ENCODE results near the gene YEATS2. TPM values are rescaled to one million over a fixed set of nuclear protein-coding genes. Genes with fewer than 3 reads are reported as not detected.
"Not testable (repeated sequence)": the region's sequence is repeated elsewhere in the genome, so short reads cannot be mapped to it uniquely, and the experiment has no call there.

YEATS2 gene
- total RNA-seq, 2 donors from 2014 or later, result 62.2 to 120 TPM

- Mint-ChIP-seq H3K4me1 (peaks cover 31% of the 10 kb centered on the region), H3K9me3 (no peaks in the 10 kb centered on the region), H3K36me3 (ENCODE audit: low read depth) (peaks cover 48% of the 10 kb centered on the region), H3K27me3 (no peaks in the 10 kb centered on the region), H3K27ac (peak overlapping the region; percentile 91), H3K4me3 (peak overlapping the region; percentile 95)
- ATAC-seq (replicated peaks), result peak; percentile 41
Measured at GRCh38 chr3:183698318-183698751, 738 bp downstream of the YEATS2 start.

GRCh38 chr3:183698756-183699155 lies 1.2 kb downstream of the YEATS2 start:
- ATAC-seq (replicated peaks), result peak; percentile 38
- H3K36me3 Mint-ChIP-seq (ENCODE audit: low read depth), result peaks cover 48% of the 10 kb centered on the region
- no peaks in the 10 kb centered on the region for H3K9me3 Mint-ChIP-seq
- no peaks in the 10 kb centered on the region for H3K27me3 Mint-ChIP-seq
- H3K4me3 Mint-ChIP-seq, result peak overlapping the region; percentile 95
- peaks cover 31% of the 10 kb centered on the region for H3K4me1 Mint-ChIP-seq
- peak overlapping the region; percentile 91 for H3K27ac Mint-ChIP-seq

DNA sequence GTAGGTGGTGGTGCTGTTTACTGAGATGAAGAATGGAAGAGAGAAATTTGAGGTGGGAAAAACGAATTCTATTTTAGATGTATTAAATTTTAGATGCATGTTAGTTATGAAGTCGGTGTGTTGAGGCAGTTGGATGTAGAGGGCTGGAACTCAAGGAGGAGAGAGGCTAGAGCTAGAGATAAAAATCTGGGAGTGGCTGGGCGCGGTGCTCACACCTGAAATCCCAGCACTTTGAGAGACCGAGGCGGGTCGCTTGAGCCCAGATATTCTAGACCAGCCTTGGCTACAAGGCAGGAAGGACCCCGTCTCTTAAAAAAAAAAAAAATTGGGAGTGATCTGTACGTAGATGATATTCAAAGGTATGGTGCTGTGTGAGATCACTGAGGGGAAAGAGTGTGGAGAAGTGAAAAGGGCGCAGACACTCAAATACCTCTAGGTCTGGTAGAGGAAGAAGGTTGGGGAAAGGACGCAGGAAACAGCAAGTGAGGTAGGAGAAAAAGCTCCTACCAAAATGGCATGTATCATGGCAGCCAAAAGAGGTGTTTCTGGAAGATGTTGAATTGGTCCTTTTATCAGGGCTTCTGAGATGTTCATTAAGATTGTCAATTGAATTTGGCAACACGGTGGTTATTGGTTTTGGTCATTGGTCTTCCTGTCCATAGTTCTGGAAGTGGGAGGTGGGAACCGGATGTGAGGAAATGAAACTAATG lies 1.8 kb downstream of the YEATS2 start:
- Mint-ChIP-seq H3K27ac (peak overlapping the region; percentile 91), H3K4me3 (peak overlapping the region; percentile 95), H3K4me1 (peaks cover 35% of the 10 kb centered on the region), H3K27me3 (no peaks in the 10 kb centered on the region), H3K9me3 (no peaks in the 10 kb centered on the region), H3K36me3 (ENCODE audit: low read depth) (peaks cover 53% of the 10 kb centered on the region)
- no peak for ATAC-seq (replicated peaks)

GRCh38 chr3:183701744-183702143 lies 4.1 kb downstream of the YEATS2 start:
- no peak overlapping the region for H3K27ac Mint-ChIP-seq
- no peak for ATAC-seq (replicated peaks)
- peaks cover 67% of the 10 kb centered on the region for H3K36me3 Mint-ChIP-seq (ENCODE audit: low read depth)
- H3K9me3 Mint-ChIP-seq, result no peaks in the 10 kb centered on the region
- no peaks in the 10 kb centered on the region for H3K27me3 Mint-ChIP-seq
- H3K4me3 Mint-ChIP-seq, result peak overlapping the region; percentile 95
- peaks cover 41% of the 10 kb centered on the region for H3K4me1 Mint-ChIP-seq

DNA sequence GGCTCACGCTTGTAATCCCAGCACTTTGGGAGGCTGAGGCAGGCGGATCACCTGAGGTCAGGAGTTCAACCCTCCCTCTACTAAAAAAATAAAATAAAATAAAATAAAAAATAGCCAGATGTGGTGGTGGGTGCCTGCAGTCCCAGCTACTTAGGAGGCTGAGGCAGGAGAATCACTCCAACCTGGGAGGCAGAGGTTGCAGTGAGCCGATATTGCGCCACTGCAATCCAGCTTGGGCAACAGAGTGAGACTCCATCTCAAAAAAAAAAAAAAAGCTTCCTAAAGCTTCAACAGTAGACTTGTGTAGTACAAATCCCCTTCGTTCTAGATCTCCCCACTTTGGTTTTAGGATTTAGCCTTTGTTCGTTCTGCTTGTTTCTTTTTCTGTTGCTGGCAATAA lies 6.3 kb downstream of the YEATS2 start:
- peaks cover 35% of the 10 kb centered on the region for H3K4me1 Mint-ChIP-seq
- not testable (repeated sequence) for H3K4me3 Mint-ChIP-seq; H3K27me3 Mint-ChIP-seq; H3K27ac Mint-ChIP-seq; H3K9me3 Mint-ChIP-seq; ATAC-seq (replicated peaks)
- peaks cover 66% of the 10 kb centered on the region for H3K36me3 Mint-ChIP-seq (ENCODE audit: low read depth)

DNA sequence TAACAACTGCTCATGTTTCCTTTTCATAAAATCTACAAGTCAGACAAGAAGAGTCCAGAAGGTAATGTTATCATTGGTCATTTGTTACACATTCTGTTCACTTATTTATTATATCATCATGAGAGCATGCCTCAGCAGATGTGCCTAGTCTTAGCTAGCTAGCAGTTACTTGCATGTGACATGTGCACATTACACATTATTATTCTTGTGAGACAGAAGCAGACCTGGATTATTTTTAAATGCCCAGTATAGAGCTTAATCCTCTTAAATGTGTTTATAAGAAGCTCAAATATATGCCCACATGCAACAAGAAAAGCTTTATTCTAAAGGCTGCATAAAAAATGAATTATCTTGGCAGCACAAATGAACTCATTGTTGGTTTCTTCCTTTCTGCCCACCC lies 12.6 kb downstream of the YEATS2 start:
- H3K36me3 Mint-ChIP-seq (ENCODE audit: low read depth), result peaks cover 46% of the 10 kb centered on the region
- no peaks in the 10 kb centered on the region for H3K27me3 Mint-ChIP-seq
- no peak overlapping the region for H3K27ac Mint-ChIP-seq
- H3K9me3 Mint-ChIP-seq, result no peaks in the 10 kb centered on the region
- ATAC-seq (replicated peaks), result no peak
- no peak overlapping the region for H3K4me3 Mint-ChIP-seq
- peaks cover 6% of the 10 kb centered on the region for H3K4me1 Mint-ChIP-seq

GRCh38 chr3:183711516-183711915 lies 13.9 kb downstream of the YEATS2 start:
- no peaks in the 10 kb centered on the region for H3K27me3 Mint-ChIP-seq
- no peaks in the 10 kb centered on the region for H3K4me1 Mint-ChIP-seq
- peaks cover 46% of the 10 kb centered on the region for H3K36me3 Mint-ChIP-seq (ENCODE audit: low read depth)
- ATAC-seq (replicated peaks), result no peak
- no peak overlapping the region for H3K27ac Mint-ChIP-seq
- no peak overlapping the region for H3K4me3 Mint-ChIP-seq
- H3K9me3 Mint-ChIP-seq, result no peaks in the 10 kb centered on the region

- Mint-ChIP-seq H3K9me3 (no peaks in the 10 kb centered on the region), H3K27ac (no peak overlapping the region), H3K4me1 (no peaks in the 10 kb centered on the region), H3K27me3 (no peaks in the 10 kb centered on the region), H3K36me3 (ENCODE audit: low read depth) (peaks cover 71% of the 10 kb centered on the region), H3K4me3 (no peak overlapping the region)
- ATAC-seq (replicated peaks), result no peak
Measured at GRCh38 chr3:183714622-183715021, 17.0 kb downstream of the YEATS2 start.

GRCh38 chr3:183718012-183718411 lies 20.4 kb downstream of the YEATS2 start:
- no peaks in the 10 kb centered on the region for H3K9me3 Mint-ChIP-seq
- no peak for ATAC-seq (replicated peaks)
- peaks cover 4% of the 10 kb centered on the region for H3K4me1 Mint-ChIP-seq
- no peak overlapping the region for H3K27ac Mint-ChIP-seq
- H3K36me3 Mint-ChIP-seq (ENCODE audit: low read depth), result peaks cover 89% of the 10 kb centered on the region
- no peak overlapping the region for H3K4me3 Mint-ChIP-seq
- no peaks in the 10 kb centered on the region for H3K27me3 Mint-ChIP-seq

GRCh38 chr3:183725387-183725786 lies 27.8 kb downstream of the YEATS2 start:
- Mint-ChIP-seq H3K4me1 (peaks cover 4% of the 10 kb centered on the region), H3K27me3 (no peaks in the 10 kb centered on the region), H3K9me3 (no peaks in the 10 kb centered on the region), H3K36me3 (ENCODE audit: low read depth) (peaks cover 100% of the 10 kb centered on the region), H3K4me3 (no peak overlapping the region), H3K27ac (no peak overlapping the region)
- ATAC-seq (replicated peaks), result no peak

DNA sequence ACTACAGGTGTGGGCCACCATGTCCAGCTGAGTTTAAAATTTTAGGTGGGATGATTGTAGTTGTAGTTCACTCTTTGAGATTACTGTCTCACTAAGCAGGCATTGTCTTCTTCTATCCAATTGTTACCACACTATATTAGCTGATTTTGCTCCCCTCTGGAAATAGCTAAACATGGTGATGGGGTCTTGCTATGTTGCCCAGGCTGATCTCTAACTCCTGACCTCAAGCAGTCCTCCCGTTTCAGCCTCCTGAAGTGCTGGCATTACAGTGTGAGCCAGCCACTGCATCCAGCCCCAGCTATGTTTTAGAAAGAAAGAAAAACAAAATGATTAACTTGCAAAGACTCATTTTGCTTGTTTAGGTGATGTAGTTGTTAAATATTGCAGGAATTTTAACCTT lies 30.6 kb downstream of the YEATS2 start:
- no peaks in the 10 kb centered on the region for H3K27me3 Mint-ChIP-seq
- H3K36me3 Mint-ChIP-seq (ENCODE audit: low read depth), result peaks cover 98% of the 10 kb centered on the region
- H3K9me3 Mint-ChIP-seq, result no peaks in the 10 kb centered on the region
- H3K4me3 Mint-ChIP-seq, result no peak overlapping the region
- no peak for ATAC-seq (replicated peaks)
- H3K27ac Mint-ChIP-seq, result no peak overlapping the region
- no peaks in the 10 kb centered on the region for H3K4me1 Mint-ChIP-seq

DNA sequence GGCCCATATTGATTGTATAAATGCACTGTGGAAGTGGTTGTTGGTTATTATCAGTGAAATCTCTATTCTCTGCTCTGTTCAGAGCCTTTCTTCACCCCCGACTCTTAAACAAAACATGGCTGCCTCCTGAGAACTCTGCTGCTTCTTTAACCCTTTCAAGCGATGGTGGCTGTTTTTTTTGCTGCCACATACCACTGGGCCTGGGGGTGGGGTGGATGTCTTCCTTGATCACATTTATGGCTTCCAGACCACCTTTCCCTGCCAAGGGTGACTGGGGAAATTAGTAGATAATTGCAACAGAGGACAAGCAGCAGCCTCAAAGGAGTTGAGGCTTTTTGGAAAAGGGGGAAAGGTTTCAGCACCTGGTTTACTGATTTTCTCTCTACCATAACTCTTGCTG lies 32.8 kb downstream of the YEATS2 start:
- Mint-ChIP-seq H3K27ac (no peak overlapping the region), H3K9me3 (no peaks in the 10 kb centered on the region), H3K27me3 (no peaks in the 10 kb centered on the region), H3K36me3 (ENCODE audit: low read depth) (peaks cover 98% of the 10 kb centered on the region), H3K4me3 (no peak overlapping the region), H3K4me1 (peaks cover 6% of the 10 kb centered on the region)
- ATAC-seq (replicated peaks), result no peak

- no peak for ATAC-seq (replicated peaks)
Measured at GRCh38 chr3:183731611-183732010, 34.0 kb downstream of the YEATS2 start.

GRCh38 chr3:183733553-183733952 lies 36.0 kb downstream of the YEATS2 start:
- no peaks in the 10 kb centered on the region for H3K27me3 Mint-ChIP-seq
- H3K4me1 Mint-ChIP-seq, result peaks cover 6% of the 10 kb centered on the region
- no peak overlapping the region for H3K4me3 Mint-ChIP-seq
- ATAC-seq (replicated peaks), result no peak
- peaks cover 96% of the 10 kb centered on the region for H3K36me3 Mint-ChIP-seq (ENCODE audit: low read depth)
- no peaks in the 10 kb centered on the region for H3K9me3 Mint-ChIP-seq
- no peak overlapping the region for H3K27ac Mint-ChIP-seq

More at GRCh38 chr3:183731611-183732010, 34.0 kb downstream of the YEATS2 start:
- Mint-ChIP-seq H3K4me1 (peaks cover 6% of the 10 kb centered on the region), H3K9me3 (no peaks in the 10 kb centered on the region), H3K36me3 (ENCODE audit: low read depth) (peaks cover 98% of the 10 kb centered on the region), H3K27ac (no peak overlapping the region), H3K4me3 (no peak overlapping the region), H3K27me3 (no peaks in the 10 kb centered on the region)

- no peaks in the 10 kb centered on the region for H3K9me3 Mint-ChIP-seq
- peaks cover 6% of the 10 kb centered on the region for H3K4me1 Mint-ChIP-seq
- H3K27me3 Mint-ChIP-seq, result no peaks in the 10 kb centered on the region
- H3K36me3 Mint-ChIP-seq (ENCODE audit: low read depth), result peaks cover 82% of the 10 kb centered on the region
- no peak overlapping the region for H3K4me3 Mint-ChIP-seq
- ATAC-seq (replicated peaks), result no peak
- H3K27ac Mint-ChIP-seq, result no peak overlapping the region
Measured at GRCh38 chr3:183734750-183735494, 37.3 kb downstream of the YEATS2 start.
